HCT116 (cell line): ENCODE results near the gene DDX56.

Source experiments
- EZH2 ChIP-seq: fragments of 200-600 bp; sonication (generic); IDR thresholded peaks from 2 replicates; pipeline ENCODE4 v1.6.1; 2017; ENCODE audit warnings: antibody characterized with exemption, mixed run types
- EZH2phosphoT487 ChIP-seq: fragments of 200-600 bp; IDR thresholded peaks from 2 replicates; pipeline ENCODE4 v1.6.1; 2018; ENCODE audit warnings: antibody characterized with exemption, borderline replicate concordance
- POLR2A ChIP-seq: IDR thresholded peaks from 2 replicates; pipeline ENCODE4 v1.7.0; 2011; ENCODE audit warnings: borderline replicate concordance; ENCODE audit not compliant: insufficient read depth, insufficient read length; ENCODE audit errors: extremely low read depth
- POLR2AphosphoS5 ChIP-seq: IDR thresholded peaks from 2 replicates; pipeline ENCODE4 v1.6.1; 2011; ENCODE audit warnings: mild to moderate bottlenecking, low read depth, low read length, moderate library complexity
- SIN3A ChIP-seq: IDR thresholded peaks from 2 replicates; pipeline ENCODE4 v1.6.1; 2012; ENCODE audit warnings: low read depth
- TCF7L2 ChIP-seq: IDR thresholded peaks from 2 replicates; pipeline ENCODE4 v1.7.0; 2011; ENCODE audit warnings: borderline replicate concordance, inconsistent platforms; ENCODE audit not compliant: insufficient read depth, insufficient read length; ENCODE audit errors: extremely low read depth
- YY1 ChIP-seq: IDR thresholded peaks from 2 replicates; pipeline ENCODE4 v1.6.1; 2011; ENCODE audit warnings: low read length, low read depth, moderate library complexity, mild to moderate bottlenecking; ENCODE audit not compliant: insufficient replicate concordance; ENCODE audit errors: extremely low read depth
- ZFX ChIP-seq: fragments of 450-650 bp; IDR thresholded peaks from 2 replicates; pipeline ENCODE4 v1.6.1; 2017
- TF ChIP-seq, protein P1 (sequence below), 3 experiments: fragments of 200-600 bp in 1 of 3; sonication (generic) in 1 of 3; IDR thresholded peaks in 2 of 3; conservative IDR thresholded peaks in 1 of 3; 2 replicates each; pipeline ENCODE4 v1.5.1; 2012 to 2017; ENCODE audit warnings: low read depth in 2 of 3, low read length in 2 of 3, antibody characterized with exemption in 1 of 3, borderline replicate concordance in 1 of 3, control low read depth in 1 of 3, mild to moderate bottlenecking in 1 of 3, mixed read lengths in 1 of 3, mixed run types in 1 of 3, moderate library complexity in 1 of 3; ENCODE audit not compliant: insufficient read depth in 1 of 3
- TF ChIP-seq, protein P2 (sequence below): IDR thresholded peaks from 2 replicates; pipeline ENCODE4 v1.6.1; 2012; ENCODE audit warnings: low read depth
- TF ChIP-seq, protein P3 (sequence below): IDR thresholded peaks from 2 replicates; pipeline ENCODE4 v1.6.1; 2012

DNA sequence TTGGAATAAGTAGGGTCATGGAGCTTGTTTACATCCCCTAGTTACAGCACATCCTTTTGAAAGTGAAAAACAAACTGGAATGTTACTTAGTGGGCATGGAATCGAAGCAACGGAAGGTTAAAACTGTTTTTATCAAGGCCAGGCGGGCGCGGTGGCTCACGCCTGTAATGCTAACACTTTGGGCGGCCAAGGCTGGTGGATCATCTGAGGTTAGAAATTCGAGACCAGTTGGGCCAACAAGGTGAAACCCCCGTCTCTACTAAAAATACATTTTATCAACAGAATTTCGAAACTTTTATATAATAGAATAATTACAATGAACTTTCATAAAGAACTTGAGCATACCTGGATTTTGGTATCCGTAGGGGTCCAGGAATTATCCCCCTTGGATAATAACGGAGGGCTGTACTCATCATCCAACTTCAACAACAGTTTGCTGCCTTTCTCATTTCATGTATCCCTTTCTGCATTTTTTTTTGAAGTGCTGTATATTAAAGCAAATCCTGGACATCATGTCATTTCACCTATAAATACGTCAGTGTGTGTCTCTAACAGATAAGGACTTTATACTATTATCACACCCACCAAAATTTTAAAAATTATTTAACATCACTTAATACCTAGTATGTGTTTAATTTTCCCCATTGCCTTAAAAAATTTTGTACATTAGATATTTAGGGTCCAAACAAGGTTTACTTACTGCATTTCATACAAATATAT, 9.6 kb upstream of the DDX56 start:
- TF ChIP-seq, protein P1, sequence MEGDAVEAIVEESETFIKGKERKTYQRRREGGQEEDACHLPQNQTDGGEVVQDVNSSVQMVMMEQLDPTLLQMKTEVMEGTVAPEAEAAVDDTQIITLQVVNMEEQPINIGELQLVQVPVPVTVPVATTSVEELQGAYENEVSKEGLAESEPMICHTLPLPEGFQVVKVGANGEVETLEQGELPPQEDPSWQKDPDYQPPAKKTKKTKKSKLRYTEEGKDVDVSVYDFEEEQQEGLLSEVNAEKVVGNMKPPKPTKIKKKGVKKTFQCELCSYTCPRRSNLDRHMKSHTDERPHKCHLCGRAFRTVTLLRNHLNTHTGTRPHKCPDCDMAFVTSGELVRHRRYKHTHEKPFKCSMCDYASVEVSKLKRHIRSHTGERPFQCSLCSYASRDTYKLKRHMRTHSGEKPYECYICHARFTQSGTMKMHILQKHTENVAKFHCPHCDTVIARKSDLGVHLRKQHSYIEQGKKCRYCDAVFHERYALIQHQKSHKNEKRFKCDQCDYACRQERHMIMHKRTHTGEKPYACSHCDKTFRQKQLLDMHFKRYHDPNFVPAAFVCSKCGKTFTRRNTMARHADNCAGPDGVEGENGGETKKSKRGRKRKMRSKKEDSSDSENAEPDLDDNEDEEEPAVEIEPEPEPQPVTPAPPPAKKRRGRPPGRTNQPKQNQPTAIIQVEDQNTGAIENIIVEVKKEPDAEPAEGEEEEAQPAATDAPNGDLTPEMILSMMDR (IDR thresholded peaks at IDR 0.05 in 2 of 3, conservative IDR thresholded peaks at IDR 0.05 in 1 of 3; ENCODE audit: borderline replicate concordance in 1 of 3, insufficient read depth in 1 of 3, low read depth in 2 of 3, low read length in 2 of 3): no peak
- TF ChIP-seq YY1: no peak
- TF ChIP-seq EZH2phosphoT487: no peak
- no peak for TF ChIP-seq POLR2AphosphoS5
- TF ChIP-seq, protein P2, sequence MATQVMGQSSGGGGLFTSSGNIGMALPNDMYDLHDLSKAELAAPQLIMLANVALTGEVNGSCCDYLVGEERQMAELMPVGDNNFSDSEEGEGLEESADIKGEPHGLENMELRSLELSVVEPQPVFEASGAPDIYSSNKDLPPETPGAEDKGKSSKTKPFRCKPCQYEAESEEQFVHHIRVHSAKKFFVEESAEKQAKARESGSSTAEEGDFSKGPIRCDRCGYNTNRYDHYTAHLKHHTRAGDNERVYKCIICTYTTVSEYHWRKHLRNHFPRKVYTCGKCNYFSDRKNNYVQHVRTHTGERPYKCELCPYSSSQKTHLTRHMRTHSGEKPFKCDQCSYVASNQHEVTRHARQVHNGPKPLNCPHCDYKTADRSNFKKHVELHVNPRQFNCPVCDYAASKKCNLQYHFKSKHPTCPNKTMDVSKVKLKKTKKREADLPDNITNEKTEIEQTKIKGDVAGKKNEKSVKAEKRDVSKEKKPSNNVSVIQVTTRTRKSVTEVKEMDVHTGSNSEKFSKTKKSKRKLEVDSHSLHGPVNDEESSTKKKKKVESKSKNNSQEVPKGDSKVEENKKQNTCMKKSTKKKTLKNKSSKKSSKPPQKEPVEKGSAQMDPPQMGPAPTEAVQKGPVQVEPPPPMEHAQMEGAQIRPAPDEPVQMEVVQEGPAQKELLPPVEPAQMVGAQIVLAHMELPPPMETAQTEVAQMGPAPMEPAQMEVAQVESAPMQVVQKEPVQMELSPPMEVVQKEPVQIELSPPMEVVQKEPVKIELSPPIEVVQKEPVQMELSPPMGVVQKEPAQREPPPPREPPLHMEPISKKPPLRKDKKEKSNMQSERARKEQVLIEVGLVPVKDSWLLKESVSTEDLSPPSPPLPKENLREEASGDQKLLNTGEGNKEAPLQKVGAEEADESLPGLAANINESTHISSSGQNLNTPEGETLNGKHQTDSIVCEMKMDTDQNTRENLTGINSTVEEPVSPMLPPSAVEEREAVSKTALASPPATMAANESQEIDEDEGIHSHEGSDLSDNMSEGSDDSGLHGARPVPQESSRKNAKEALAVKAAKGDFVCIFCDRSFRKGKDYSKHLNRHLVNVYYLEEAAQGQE: no peak
- TF ChIP-seq SIN3A: no peak
- TF ChIP-seq POLR2A: no peak
- TF ChIP-seq, protein P3, sequence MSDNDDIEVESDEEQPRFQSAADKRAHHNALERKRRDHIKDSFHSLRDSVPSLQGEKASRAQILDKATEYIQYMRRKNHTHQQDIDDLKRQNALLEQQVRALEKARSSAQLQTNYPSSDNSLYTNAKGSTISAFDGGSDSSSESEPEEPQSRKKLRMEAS: no peak
- no peak for TF ChIP-seq EZH2
- no peak for TF ChIP-seq TCF7L2
- no peak for TF ChIP-seq ZFX
